ES-I3 (cell line): Measurements from ENCODE around the gene MEGF11.

ENCODE experiments used
- H3K36me3 ChIP-seq: 2 replicates; pipeline ENCODE4 v1.6.1; 2013; ENCODE audit warnings: mild to moderate bottlenecking, low read length, control low read depth, moderate library complexity; ENCODE audit not compliant: insufficient read depth
- H3K4me1 ChIP-seq: 2 replicates; pipeline ENCODE4 v1.6.1; 2013; ENCODE audit warnings: mild to moderate bottlenecking, control low read depth, low read length; ENCODE audit not compliant: insufficient read depth
- H3K9ac ChIP-seq: 2 replicates; pipeline ENCODE4 v1.6.1; 2013; ENCODE audit warnings: low read depth, mild to moderate bottlenecking, low read length, moderate library complexity
- H3K9me3 ChIP-seq: 2 replicates; pipeline ENCODE4 v1.6.1; 2013; ENCODE audit warnings: mild to moderate bottlenecking, low read length, moderate library complexity; ENCODE audit not compliant: control insufficient read depth, insufficient read depth

Gene MEGF11

GRCh38 chr15:65924004-65924403, 329.5 kb downstream of the MEGF11 start:
- Histone ChIP-seq H3K36me3 (no peaks in the 10 kb centered on the region; the same call in 1 of the 2 replicates), H3K4me1 (no peaks in the 10 kb centered on the region), H3K9ac (no peak overlapping the region)

GRCh38 chr15:65923264-65923663, 330.3 kb downstream of the MEGF11 start:
- Histone ChIP-seq H3K9ac (no peak overlapping the region), H3K9me3 (no peaks in the 10 kb centered on the region), H3K4me1 (no peaks in the 10 kb centered on the region), H3K36me3 (no peaks in the 10 kb centered on the region; the same call in 1 of the 2 replicates)

More at GRCh38 chr15:65924004-65924403, 329.5 kb downstream of the MEGF11 start:
- H3K9me3 ChIP-seq: no peaks in the 10 kb centered on the region

DNA sequence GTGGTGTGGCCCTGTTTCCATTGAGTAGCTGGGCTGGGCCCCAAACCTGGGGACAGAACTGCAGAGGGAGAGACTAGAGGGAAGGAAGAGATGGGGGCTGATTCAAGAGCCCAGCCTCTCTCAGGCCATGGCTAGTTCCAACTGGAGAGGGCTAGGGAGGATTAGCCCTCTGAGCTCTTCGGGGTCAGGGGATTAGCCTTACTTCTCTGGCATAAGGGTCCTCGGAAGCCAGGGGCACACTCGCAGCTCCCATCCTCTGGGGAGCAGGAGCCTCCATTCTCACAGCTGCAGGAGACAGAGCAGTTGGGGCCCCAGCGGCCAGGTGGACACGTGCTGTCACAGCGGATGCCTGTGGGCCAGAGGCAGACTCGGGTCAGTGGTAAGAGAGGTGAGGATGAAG, 330.9 kb downstream of the MEGF11 start:
- H3K9me3 ChIP-seq: no peaks in the 10 kb centered on the region
- H3K36me3 ChIP-seq: no peaks in the 10 kb centered on the region; the same call in 1 of the 2 replicates
- no peaks in the 10 kb centered on the region for H3K4me1 ChIP-seq
- H3K9ac ChIP-seq: no peak overlapping the region

- no peaks in the 10 kb centered on the region for H3K9me3 ChIP-seq
- H3K4me1 ChIP-seq: no peaks in the 10 kb centered on the region
- H3K9ac ChIP-seq: no peak overlapping the region
- H3K36me3 ChIP-seq: no peaks in the 10 kb centered on the region; the same call in 1 of the 2 replicates
These were observed 331.8 kb downstream of the MEGF11 start for GRCh38 chr15:65921780-65922179.

- Histone ChIP-seq H3K9ac (no peak overlapping the region), H3K9me3 (no peaks in the 10 kb centered on the region), H3K36me3 (no peaks in the 10 kb centered on the region; the same call in 1 of the 2 replicates), H3K4me1 (peaks cover 3% of the 10 kb centered on the region; the same call in 1 of the 2 replicates)
These were observed 332.7 kb downstream of the MEGF11 start for GRCh38 chr15:65920825-65921309.

DNA sequence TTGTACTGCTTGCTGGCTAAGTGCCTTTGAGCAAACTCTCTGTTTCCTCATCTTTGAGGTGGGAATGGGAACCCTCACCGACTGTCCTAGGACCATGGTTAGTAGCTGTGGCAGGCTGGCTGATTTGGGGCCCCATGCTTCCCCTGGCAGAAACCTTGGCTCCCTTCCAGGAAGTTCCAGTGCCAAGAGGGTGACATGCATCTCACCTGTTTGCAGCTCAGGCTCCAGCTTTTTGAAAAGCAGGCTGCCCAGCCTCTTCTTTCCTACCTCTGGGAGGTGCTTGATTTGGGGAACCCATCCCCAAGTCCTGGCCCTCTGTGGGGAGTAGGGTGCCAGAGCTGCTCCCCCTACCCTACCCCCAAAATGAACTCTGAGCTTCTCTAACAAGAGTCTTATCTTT, 333.4 kb downstream of the MEGF11 start:
- H3K9ac ChIP-seq: no peak overlapping the region
- H3K4me1 ChIP-seq: peaks cover 3% of the 10 kb centered on the region; the same call in 1 of the 2 replicates
- H3K9me3 ChIP-seq: no peaks in the 10 kb centered on the region
- H3K36me3 ChIP-seq: no peaks in the 10 kb centered on the region; the same call in 1 of the 2 replicates

DNA sequence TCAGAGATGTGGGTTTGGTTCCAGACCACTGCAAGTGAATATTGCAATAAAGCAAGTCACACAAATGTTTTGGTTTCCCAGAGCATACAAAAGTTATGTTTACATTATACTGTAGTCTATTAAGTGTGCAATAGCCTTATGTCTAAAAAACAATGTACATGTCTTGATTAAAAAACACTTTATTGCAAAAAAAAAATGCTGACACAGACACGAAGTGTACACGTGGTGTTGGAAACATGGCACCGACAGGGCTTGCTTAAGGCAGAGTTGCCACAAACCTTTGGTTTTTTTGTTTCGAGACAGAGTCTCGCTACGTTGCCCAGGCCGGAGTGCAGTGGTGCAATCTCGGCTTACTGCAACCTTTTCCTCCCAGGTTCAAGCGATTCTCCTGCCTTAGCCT, 334.2 kb downstream of the MEGF11 start:
- no peak overlapping the region for H3K9ac ChIP-seq
- no peaks in the 10 kb centered on the region for H3K36me3 ChIP-seq
- H3K9me3 ChIP-seq: no peaks in the 10 kb centered on the region
- peaks cover 3% of the 10 kb centered on the region; the same call in 1 of the 2 replicates for H3K4me1 ChIP-seq

GRCh38 chr15:65918945-65919344, 334.6 kb downstream of the MEGF11 start:
- H3K9ac ChIP-seq: no peak overlapping the region
- H3K4me1 ChIP-seq: peaks cover 3% of the 10 kb centered on the region; the same call in 1 of the 2 replicates
- H3K9me3 ChIP-seq: no peaks in the 10 kb centered on the region
- no peaks in the 10 kb centered on the region for H3K36me3 ChIP-seq

DNA sequence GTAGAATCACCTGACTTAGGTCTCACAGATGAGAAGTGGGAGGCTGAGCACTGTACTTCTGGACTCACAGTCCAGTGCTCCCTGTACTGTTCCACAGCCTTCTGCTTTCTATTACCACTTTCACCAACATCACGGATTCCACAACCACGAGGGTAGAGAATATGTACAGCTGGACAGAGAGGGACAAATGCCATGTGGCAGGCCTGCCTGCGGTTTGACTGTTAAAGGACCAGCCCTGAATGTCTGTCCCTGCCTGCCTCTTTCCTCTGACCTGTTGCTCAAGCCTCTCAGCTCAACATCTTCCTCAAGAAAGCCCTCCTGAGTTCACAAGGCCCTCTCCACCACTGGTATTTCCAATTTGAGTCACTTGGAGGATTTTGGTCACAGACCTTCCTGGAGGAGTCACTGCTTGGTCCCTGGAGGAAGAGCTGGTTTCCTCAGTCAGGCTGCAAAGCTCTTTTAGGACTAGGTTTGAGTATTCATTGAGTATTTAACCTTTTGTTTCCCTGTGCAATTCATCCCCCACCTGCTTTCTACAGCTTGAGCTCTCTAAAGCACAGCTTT, 335.1 kb downstream of the MEGF11 start:
- peaks cover 3% of the 10 kb centered on the region; the same call in 1 of the 2 replicates for H3K4me1 ChIP-seq
- H3K9ac ChIP-seq: no peak overlapping the region
- no peaks in the 10 kb centered on the region for H3K9me3 ChIP-seq
- H3K36me3 ChIP-seq: no peaks in the 10 kb centered on the region

- no peaks in the 10 kb centered on the region for H3K36me3 ChIP-seq
- H3K4me1 ChIP-seq: peaks cover 3% of the 10 kb centered on the region; the same call in 1 of the 2 replicates
- H3K9ac ChIP-seq: no peak overlapping the region
- H3K9me3 ChIP-seq: no peaks in the 10 kb centered on the region
These were observed 335.6 kb downstream of the MEGF11 start for GRCh38 chr15:65917936-65918335.

- no peaks in the 10 kb centered on the region for H3K36me3 ChIP-seq
- no peaks in the 10 kb centered on the region for H3K9me3 ChIP-seq
- H3K4me1 ChIP-seq: peaks cover 3% of the 10 kb centered on the region; the same call in 1 of the 2 replicates
- H3K9ac ChIP-seq: no peak overlapping the region
These were observed 336.2 kb downstream of the MEGF11 start for GRCh38 chr15:65917407-65917756.

DNA sequence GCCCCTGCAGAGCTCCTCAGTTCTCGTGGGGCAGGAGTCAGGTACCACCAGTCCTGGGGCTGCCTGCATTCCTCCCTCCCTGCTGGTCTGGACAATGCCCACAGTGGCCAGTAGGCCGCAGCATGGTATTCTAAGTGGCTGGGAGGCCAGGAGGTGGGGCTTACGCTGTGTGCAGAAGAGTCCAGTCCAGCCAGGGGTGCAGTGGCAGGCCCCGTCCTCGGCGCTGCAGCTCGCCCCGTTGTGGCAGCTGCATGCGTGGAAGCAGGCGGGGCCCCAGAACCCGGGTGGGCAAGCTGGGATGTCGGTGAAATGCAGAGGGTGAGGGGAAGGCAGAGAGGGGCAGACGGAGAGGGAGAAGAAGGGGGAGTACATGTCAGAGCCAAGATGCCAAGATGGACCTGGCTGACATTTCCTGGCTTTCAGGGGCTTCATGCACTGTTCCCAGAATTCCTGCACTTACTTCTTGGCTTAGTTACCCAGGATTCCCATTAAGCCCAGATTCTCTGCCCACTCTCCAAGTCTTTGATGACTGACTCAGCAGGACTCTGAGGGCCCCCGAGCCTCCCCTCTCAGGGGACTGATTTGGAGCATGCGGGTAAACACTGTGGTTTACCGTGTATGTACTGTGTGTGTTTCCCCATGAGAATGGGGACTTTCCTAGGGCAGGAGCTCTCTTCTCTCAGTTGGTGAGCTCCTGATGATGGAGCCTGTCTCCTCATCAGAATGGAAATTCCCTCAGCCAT, 336.7 kb downstream of the MEGF11 start:
- Histone ChIP-seq H3K4me1 (peaks cover 3% of the 10 kb centered on the region; the same call in 1 of the 2 replicates), H3K9ac (no peak overlapping the region), H3K36me3 (no peaks in the 10 kb centered on the region), H3K9me3 (no peaks in the 10 kb centered on the region)

DNA sequence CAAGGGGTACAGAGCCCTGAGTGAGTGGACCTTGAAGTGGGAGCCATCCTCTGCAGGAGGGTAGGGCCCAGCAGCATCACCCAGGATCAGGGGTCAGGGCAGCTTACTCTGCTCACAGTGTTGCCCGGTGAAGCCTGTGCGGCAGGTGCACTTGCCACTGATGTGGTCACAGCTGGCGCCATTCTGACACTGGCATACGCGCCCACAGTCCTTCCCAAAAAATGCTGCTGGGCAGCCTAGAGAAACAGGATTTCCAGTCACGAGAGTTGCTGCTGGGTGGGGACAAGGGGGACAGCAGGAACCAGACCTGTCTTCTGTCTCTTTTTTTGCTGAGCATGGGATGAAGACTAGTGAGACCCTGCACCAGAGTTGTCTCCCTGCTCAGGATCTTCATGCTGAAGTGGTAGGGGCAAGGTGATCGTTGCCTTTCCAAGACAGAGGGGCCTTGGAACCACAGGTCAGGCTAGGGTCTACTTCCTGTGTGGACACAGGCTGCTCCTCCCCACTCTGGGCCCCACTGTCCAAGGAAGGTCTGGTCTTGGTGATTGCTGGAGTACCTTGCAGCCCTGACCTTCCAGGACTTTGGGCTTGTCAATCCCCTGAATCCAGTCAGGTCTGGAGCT, 337.4 kb downstream of the MEGF11 start:
- no peaks in the 10 kb centered on the region for H3K36me3 ChIP-seq
- no peaks in the 10 kb centered on the region for H3K9me3 ChIP-seq
- no peak overlapping the region for H3K9ac ChIP-seq
- peaks cover 3% of the 10 kb centered on the region; the same call in 1 of the 2 replicates for H3K4me1 ChIP-seq
